Measurements from ENCODE around the gene PCDHGB2. TPM values are rescaled to one million over a fixed set of nuclear protein-coding genes. Genes with fewer than 3 reads are reported as not detected.
"Not testable (repeated sequence)": the region's sequence is repeated elsewhere in the genome, so short reads cannot be mapped to it uniquely, and the experiment has no call there.

PCDHGB2 gene
- total and polyA plus RNA-seq, 2 experiments from 2014 or later: 0.33 TPM; not detected in 1

DNA sequence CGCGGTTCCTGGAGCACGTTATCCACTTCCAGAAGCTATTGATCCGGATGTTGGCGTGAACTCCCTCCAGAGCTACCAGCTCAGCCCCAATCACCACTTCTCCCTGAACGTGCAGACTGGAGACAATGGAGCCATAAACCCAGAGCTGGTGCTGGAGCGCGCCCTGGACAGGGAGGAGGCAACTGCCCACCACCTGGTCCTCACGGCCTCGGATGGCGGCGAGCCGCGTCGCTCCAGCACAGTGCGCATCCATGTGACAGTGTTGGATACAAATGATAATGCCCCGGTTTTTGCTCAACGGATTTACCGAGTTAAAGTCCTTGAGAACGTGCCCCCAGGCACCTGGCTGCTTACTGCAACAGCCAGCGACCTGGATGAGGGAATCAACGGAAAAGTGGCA lies 43.6 kb downstream of the PCDHGB2 start:
- H3K4me2 ChIP-seq: no peak overlapping the region
- no peak for DNase-seq (ENCODE audit: low spot score)
- H3K9me3 ChIP-seq (ENCODE audit: low read depth): peaks cover 16% of the 10 kb centered on the region
- H3K79me2 ChIP-seq: no peaks in the 10 kb centered on the region
- H3K4me3 ChIP-seq: no peak overlapping the region
- H3K4me1 ChIP-seq (ENCODE audit: insufficient read depth): no peaks in the 10 kb centered on the region
- H4K20me1 ChIP-seq (ENCODE audit: insufficient read depth, poor library complexity, severe bottlenecking): no peaks in the 10 kb centered on the region
- TF ChIP-seq EZH2 (IDR thresholded peaks at IDR 0.05; ENCODE audit: borderline replicate concordance): no peak
- no peak for TF ChIP-seq EZH2phosphoT487 (IDR thresholded peaks at IDR 0.05; ENCODE audit: low read depth, severe bottlenecking, unreplicated experiment)
- TF ChIP-seq, protein P1, sequence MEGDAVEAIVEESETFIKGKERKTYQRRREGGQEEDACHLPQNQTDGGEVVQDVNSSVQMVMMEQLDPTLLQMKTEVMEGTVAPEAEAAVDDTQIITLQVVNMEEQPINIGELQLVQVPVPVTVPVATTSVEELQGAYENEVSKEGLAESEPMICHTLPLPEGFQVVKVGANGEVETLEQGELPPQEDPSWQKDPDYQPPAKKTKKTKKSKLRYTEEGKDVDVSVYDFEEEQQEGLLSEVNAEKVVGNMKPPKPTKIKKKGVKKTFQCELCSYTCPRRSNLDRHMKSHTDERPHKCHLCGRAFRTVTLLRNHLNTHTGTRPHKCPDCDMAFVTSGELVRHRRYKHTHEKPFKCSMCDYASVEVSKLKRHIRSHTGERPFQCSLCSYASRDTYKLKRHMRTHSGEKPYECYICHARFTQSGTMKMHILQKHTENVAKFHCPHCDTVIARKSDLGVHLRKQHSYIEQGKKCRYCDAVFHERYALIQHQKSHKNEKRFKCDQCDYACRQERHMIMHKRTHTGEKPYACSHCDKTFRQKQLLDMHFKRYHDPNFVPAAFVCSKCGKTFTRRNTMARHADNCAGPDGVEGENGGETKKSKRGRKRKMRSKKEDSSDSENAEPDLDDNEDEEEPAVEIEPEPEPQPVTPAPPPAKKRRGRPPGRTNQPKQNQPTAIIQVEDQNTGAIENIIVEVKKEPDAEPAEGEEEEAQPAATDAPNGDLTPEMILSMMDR (IDR thresholded peaks at IDR 0.05; ENCODE audit: poor library complexity): no peak
- WGBS (ENCODE audit: low lambda C conversion rate, missing lambda C conversion rate): 96% methylated on average over 22 of the region's 22 CpGs
- H3K36me3 ChIP-seq (replicated peaks; ENCODE audit: insufficient read depth, low read depth): peaks cover 2% of the 10 kb centered on the region
- no peak overlapping the region for H2AFZ ChIP-seq
- H3K27ac ChIP-seq: no peak overlapping the region
- no peaks in the 10 kb centered on the region for H3K9me2 ChIP-seq (replicated peaks; ENCODE audit: insufficient read depth)
- no peaks in the 10 kb centered on the region for H3K27me3 ChIP-seq

DNA sequence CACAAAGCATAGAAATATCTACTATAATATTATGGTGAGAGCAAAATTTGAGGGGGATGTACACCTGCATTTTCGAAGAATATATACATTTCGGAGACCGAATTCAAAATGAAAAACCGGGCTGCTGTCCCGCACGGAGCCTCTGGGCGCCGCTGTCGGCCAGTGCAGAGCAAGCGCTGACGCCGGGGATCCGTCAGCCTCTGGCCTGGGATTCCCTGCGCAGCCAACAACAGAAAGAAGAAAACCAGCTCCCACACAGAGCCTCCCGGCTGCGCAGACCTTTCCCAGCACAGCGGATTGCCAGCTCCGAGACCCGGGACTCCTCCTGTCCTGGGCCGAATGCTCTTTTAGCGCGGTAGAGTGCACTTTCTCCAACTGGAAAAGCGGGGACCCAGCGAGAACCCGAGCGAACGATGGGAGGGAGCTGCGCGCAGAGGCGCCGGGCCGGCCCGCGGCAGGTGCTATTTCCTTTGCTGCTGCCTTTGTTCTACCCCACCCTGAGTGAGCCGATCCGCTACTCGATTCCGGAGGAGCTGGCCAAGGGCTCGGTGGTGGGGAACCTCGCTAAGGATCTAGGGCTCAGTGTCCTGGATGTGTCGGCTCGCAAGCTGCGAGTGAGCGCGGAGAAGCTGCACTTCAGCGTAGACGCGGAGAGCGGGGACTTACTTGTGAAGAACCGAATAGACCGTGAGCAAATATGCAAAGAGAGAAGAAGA lies 48.2 kb downstream of the PCDHGB2 start, which contains the start of gene PCDHGB6:
Gene PCDHGB6, plus strand, starts transcription at position 232 of the 716 bp plus-strand sequence. Its CDS starts 182 bp downstream, at position 414.
- H4K20me1 ChIP-seq (ENCODE audit: insufficient read depth, poor library complexity, severe bottlenecking); H3K36me3 ChIP-seq (replicated peaks; ENCODE audit: insufficient read depth, low read depth); H3K9me2 ChIP-seq (replicated peaks; ENCODE audit: insufficient read depth); H3K27me3 ChIP-seq; H3K4me1 ChIP-seq (ENCODE audit: insufficient read depth): not testable (repeated sequence)
- peak within 1 kb of the TSS; percentile 78 for H3K4me2 ChIP-seq
- H3K79me2 ChIP-seq: peaks cover 23% of the 10 kb centered on the region
- WGBS (ENCODE audit: low lambda C conversion rate, missing lambda C conversion rate): 9% methylated on average over 51 of the region's 51 CpGs
- peak within 1 kb of the TSS; percentile 74 for H2AFZ ChIP-seq
- DNase-seq (ENCODE audit: low spot score): peak; percentile 83
- TF ChIP-seq, protein P1 (IDR thresholded peaks at IDR 0.05; ENCODE audit: poor library complexity): peak; percentile 79
- H3K4me3 ChIP-seq: peak within 1 kb of the TSS; percentile 41
- peak within 1 kb of the TSS; percentile 83 for H3K27ac ChIP-seq
- H3K9me3 ChIP-seq (ENCODE audit: low read depth): peaks cover 37% of the 10 kb centered on the region

DNA sequence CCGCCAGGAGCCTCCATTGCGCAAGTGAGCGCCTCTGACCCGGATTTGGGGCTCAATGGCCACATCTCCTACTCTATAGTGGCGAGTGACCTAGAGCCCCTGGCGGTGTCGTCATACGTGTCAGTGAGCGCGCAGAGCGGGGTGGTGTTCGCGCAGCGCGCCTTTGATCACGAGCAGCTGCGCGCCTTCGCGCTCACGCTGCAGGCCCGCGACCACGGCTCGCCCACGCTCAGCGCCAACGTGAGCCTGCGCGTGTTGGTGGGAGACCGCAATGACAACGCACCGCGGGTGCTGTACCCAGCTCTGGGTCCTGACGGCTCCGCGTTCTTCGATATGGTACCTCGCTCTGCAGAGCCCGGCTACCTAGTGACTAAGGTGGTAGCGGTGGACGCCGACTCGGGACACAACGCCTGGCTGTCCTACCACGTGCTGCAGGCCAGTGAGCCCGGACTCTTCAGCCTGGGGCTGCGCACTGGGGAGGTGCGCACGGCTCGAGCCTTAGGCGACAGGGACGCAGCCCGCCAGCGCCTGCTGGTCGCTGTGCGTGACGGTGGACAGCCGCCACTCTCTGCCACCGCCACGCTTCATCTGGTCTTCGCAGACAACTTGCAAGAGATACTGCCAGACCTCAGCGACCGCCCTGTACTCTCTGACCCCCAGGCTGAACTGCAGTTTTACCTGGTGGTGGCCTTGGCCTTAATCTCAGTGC lies 50.0 kb downstream of the PCDHGB2 start:
- Histone ChIP-seq H3K4me3 (no peak overlapping the region), H2AFZ (no peak overlapping the region), H3K27me3 (no peaks in the 10 kb centered on the region), H3K36me3 (replicated peaks; ENCODE audit: insufficient read depth, low read depth) (peaks cover 7% of the 10 kb centered on the region), H3K4me2 (no peak overlapping the region), H4K20me1 (ENCODE audit: insufficient read depth, poor library complexity, severe bottlenecking) (no peaks in the 10 kb centered on the region), H3K4me1 (ENCODE audit: insufficient read depth) (no peaks in the 10 kb centered on the region), H3K9me3 (ENCODE audit: low read depth) (peaks cover 40% of the 10 kb centered on the region), H3K9me2 (replicated peaks; ENCODE audit: insufficient read depth) (no peaks in the 10 kb centered on the region), H3K27ac (no peak overlapping the region), H3K79me2 (peaks cover 23% of the 10 kb centered on the region)
- DNase-seq (ENCODE audit: low spot score): no peak
- WGBS (ENCODE audit: low lambda C conversion rate, missing lambda C conversion rate): 98% methylated on average over 58 of the region's 64 CpGs
- TF ChIP-seq EZH2 (IDR thresholded peaks at IDR 0.05; ENCODE audit: borderline replicate concordance) (no peak), EZH2phosphoT487 (IDR thresholded peaks at IDR 0.05; ENCODE audit: low read depth, severe bottlenecking, unreplicated experiment) (no peak)
- TF ChIP-seq, protein P1 (IDR thresholded peaks at IDR 0.05; ENCODE audit: poor library complexity): no peak

All from hepatocyte (in vitro differentiated cells).